GM21423 (cell line): Measurements from ENCODE around the gene DLEC1.
A peak's percentile ranks its signal among the peaks of the same experiment; 100 is the strongest.
"Not testable (repeated sequence)": the region's sequence is repeated elsewhere in the genome, so short reads cannot be mapped to it uniquely, and the experiment has no call there.

Experiments
- ATAC-seq: cut with Tn5 transposase; IDR thresholded peaks from one replicate; pipeline ENCODE4 v1.9.1; 2021; ENCODE audit warnings: mild to moderate bottlenecking, moderate library complexity; ENCODE audit not compliant: unreplicated experiment

The DLEC1 gene

GRCh38 chr3:38151667-38152265 lies 112.8 kb downstream of the DLEC1 start:
- ATAC-seq = no peak

- ATAC-seq = no peak
These were observed 113.6 kb downstream of the DLEC1 start for GRCh38 chr3:38152609-38153008.

- no peak for ATAC-seq
These were observed 114.2 kb downstream of the DLEC1 start for GRCh38 chr3:38153221-38153620.

GRCh38 chr3:38154033-38154494 lies 115.1 kb downstream of the DLEC1 start:
- ATAC-seq = no peak

- ATAC-seq = no peak
These were observed 115.7 kb downstream of the DLEC1 start for GRCh38 chr3:38154625-38155255.

- no peak for ATAC-seq
These were observed 116.8 kb downstream of the DLEC1 start for GRCh38 chr3:38155825-38156224.

- ATAC-seq = no peak
These were observed 118.1 kb downstream of the DLEC1 start for GRCh38 chr3:38157117-38157516.

GRCh38 chr3:38157595-38157994 lies 118.6 kb downstream of the DLEC1 start:
- no peak for ATAC-seq

GRCh38 chr3:38158472-38158871 lies 119.5 kb downstream of the DLEC1 start:
- ATAC-seq = no peak

GRCh38 chr3:38160704-38161103 lies 121.7 kb downstream of the DLEC1 start:
- not testable (repeated sequence) for ATAC-seq

- ATAC-seq = no peak
These were observed 124.3 kb downstream of the DLEC1 start for GRCh38 chr3:38163117-38163840.

GRCh38 chr3:38163841-38164642 lies 125.0 kb downstream of the DLEC1 start:
- no peak for ATAC-seq

- ATAC-seq = no peak
These were observed 125.6 kb downstream of the DLEC1 start for GRCh38 chr3:38164643-38164951.

GRCh38 chr3:38164952-38165721 lies 126.1 kb downstream of the DLEC1 start, which contains the start of gene OXSR1:
Gene OXSR1 (plus strand): TSS chr3:38165537. CDS start chr3:38165877, 340 bp downstream.
- ATAC-seq = peak; percentile 93

GRCh38 chr3:38165722-38166387 lies 126.8 kb downstream of the DLEC1 start:
- ATAC-seq = peak; percentile 0

GRCh38 chr3:38167591-38167990 lies 128.6 kb downstream of the DLEC1 start:
- no peak for ATAC-seq

- no peak for ATAC-seq
These were observed 129.4 kb downstream of the DLEC1 start for GRCh38 chr3:38168151-38169026.

GRCh38 chr3:38169027-38169317 lies 130.0 kb downstream of the DLEC1 start:
- ATAC-seq = no peak

GRCh38 chr3:38170722-38171121 lies 131.7 kb downstream of the DLEC1 start:
- ATAC-seq = no peak
